ENCODE results near the gene EGLN3.
A peak's percentile ranks its signal among the peaks of the same experiment; 100 is the strongest.

The EGLN3 gene

GRCh38 chr14:33946679-33947476 is 4.0 kb downstream of the EGLN3 start:
- no peak overlapping the region for H3K4ac ChIP-seq (ENCODE audit: low read depth, low read length)
- H3K56ac ChIP-seq (ENCODE audit: low read length): peak overlapping the region; percentile 36
- no peak overlapping the region for H4K5ac ChIP-seq (ENCODE audit: low read length)
- peaks cover 10% of the 10 kb centered on the region for H3K4me1 ChIP-seq (ENCODE audit: control insufficient read depth, low read depth, low read length)
- H3K18ac ChIP-seq (ENCODE audit: low read length): no peak overlapping the region
- peaks cover 75% of the 10 kb centered on the region for H3K79me2 ChIP-seq (ENCODE audit: control insufficient read depth, insufficient read depth, low read length)
- H3K79me1 ChIP-seq (ENCODE audit: low read length): no peaks in the 10 kb centered on the region
- H2BK120ac ChIP-seq (ENCODE audit: low read depth, low read length): no peak overlapping the region
- no peak overlapping the region for H2BK5ac ChIP-seq (ENCODE audit: low read length)
- no peaks in the 10 kb centered on the region for H3K36me3 ChIP-seq (ENCODE audit: control insufficient read depth, insufficient read depth, low read length)
- no peak overlapping the region for H3K27ac ChIP-seq (ENCODE audit: low read depth, low read length)
- no peaks in the 10 kb centered on the region for H3K27me3 ChIP-seq (ENCODE audit: insufficient read depth, low read length, poor library complexity)
- H2BK15ac ChIP-seq (replicated peaks; ENCODE audit: low read depth): no peak overlapping the region
- no peak overlapping the region for H2AK5ac ChIP-seq (ENCODE audit: low read length)
- no peak overlapping the region for H3K23ac ChIP-seq (ENCODE audit: low read length)
- H3K9ac ChIP-seq (ENCODE audit: low read length): peak overlapping the region; percentile 8
- DNase-seq: no peak
- peak overlapping the region; percentile 16 for H3K4me2 ChIP-seq (ENCODE audit: low read length)
- no peak overlapping the region for H3K4me3 ChIP-seq (ENCODE audit: low read length)
- H4K8ac ChIP-seq (ENCODE audit: low read depth, low read length): peak overlapping the region; percentile 40
- WGBS (ENCODE audit: extremely low coverage, insufficient coverage, low lambda C conversion rate): no CpG with 5 or more reads among the region's 5 CpGs

- H3K36me3 ChIP-seq (ENCODE audit: control insufficient read depth, insufficient read depth, low read length): no peaks in the 10 kb centered on the region
- H2BK120ac ChIP-seq (ENCODE audit: low read depth, low read length): no peak overlapping the region
- H2BK5ac ChIP-seq (ENCODE audit: low read length): no peak overlapping the region
- H3K27ac ChIP-seq (ENCODE audit: low read depth, low read length): no peak overlapping the region
- peaks cover 84% of the 10 kb centered on the region for H3K79me2 ChIP-seq (ENCODE audit: control insufficient read depth, insufficient read depth, low read length)
- no peak overlapping the region for H3K4me3 ChIP-seq (ENCODE audit: low read length)
- H3K56ac ChIP-seq (ENCODE audit: low read length): no peak overlapping the region
- no peak overlapping the region for H3K23ac ChIP-seq (ENCODE audit: low read length)
- no CpG with 5 or more reads among the region's 4 CpGs for WGBS (ENCODE audit: extremely low coverage, insufficient coverage, low lambda C conversion rate)
- H3K4me1 ChIP-seq (ENCODE audit: control insufficient read depth, low read depth, low read length): peaks cover 13% of the 10 kb centered on the region
- peak overlapping the region; percentile 37 for H4K5ac ChIP-seq (ENCODE audit: low read length)
- H3K4me2 ChIP-seq (ENCODE audit: low read length): no peak overlapping the region
- no peak overlapping the region for H3K4ac ChIP-seq (ENCODE audit: low read depth, low read length)
- H2AK5ac ChIP-seq (ENCODE audit: low read length): no peak overlapping the region
- H4K8ac ChIP-seq (ENCODE audit: low read depth, low read length): no peak overlapping the region
- H3K79me1 ChIP-seq (ENCODE audit: low read length): no peaks in the 10 kb centered on the region
- H3K27me3 ChIP-seq (ENCODE audit: insufficient read depth, low read length, poor library complexity): no peaks in the 10 kb centered on the region
- H3K9ac ChIP-seq (ENCODE audit: low read length): no peak overlapping the region
- no peak overlapping the region for H3K18ac ChIP-seq (ENCODE audit: low read length)
- H2BK15ac ChIP-seq (replicated peaks; ENCODE audit: low read depth): no peak overlapping the region
- DNase-seq: no peak
Observed at GRCh38 chr14:33945210-33946088, 5.4 kb downstream of the EGLN3 start.

- Histone ChIP-seq H4K8ac (ENCODE audit: low read depth, low read length) (no peak overlapping the region), H3K4me1 (ENCODE audit: control insufficient read depth, low read depth, low read length) (peaks cover 20% of the 10 kb centered on the region), H3K36me3 (ENCODE audit: control insufficient read depth, insufficient read depth, low read length) (no peaks in the 10 kb centered on the region), H3K9ac (ENCODE audit: low read length) (no peak overlapping the region), H3K4me2 (ENCODE audit: low read length) (no peak overlapping the region), H3K79me2 (ENCODE audit: control insufficient read depth, insufficient read depth, low read length) (peaks cover 78% of the 10 kb centered on the region), H2BK15ac (replicated peaks; ENCODE audit: low read depth) (no peak overlapping the region), H2BK120ac (ENCODE audit: low read depth, low read length) (no peak overlapping the region), H3K4ac (ENCODE audit: low read depth, low read length) (no peak overlapping the region), H3K56ac (ENCODE audit: low read length) (no peak overlapping the region), H2BK5ac (ENCODE audit: low read length) (no peak overlapping the region), H3K23ac (ENCODE audit: low read length) (no peak overlapping the region), H3K4me3 (ENCODE audit: low read length) (no peak overlapping the region), H3K27ac (ENCODE audit: low read depth, low read length) (no peak overlapping the region), H2AK5ac (ENCODE audit: low read length) (no peak overlapping the region), H3K27me3 (ENCODE audit: insufficient read depth, low read length, poor library complexity) (no peaks in the 10 kb centered on the region), H3K18ac (ENCODE audit: low read length) (peak overlapping the region; percentile 84), H4K5ac (ENCODE audit: low read length) (no peak overlapping the region), H3K79me1 (ENCODE audit: low read length) (no peaks in the 10 kb centered on the region)
- no CpG with 5 or more reads among the region's 8 CpGs for WGBS (ENCODE audit: extremely low coverage, insufficient coverage, low lambda C conversion rate)
- DNase-seq: no peak
Observed at GRCh38 chr14:33943096-33943883, 7.6 kb downstream of the EGLN3 start.

GRCh38 chr14:33941718-33942117 is 9.2 kb downstream of the EGLN3 start:
- H3K4ac ChIP-seq (ENCODE audit: low read depth, low read length): no peak overlapping the region
- peak overlapping the region; percentile 16 for H3K9ac ChIP-seq (ENCODE audit: low read length)
- H3K56ac ChIP-seq (ENCODE audit: low read length): peak overlapping the region; percentile 65
- no peak overlapping the region for H4K8ac ChIP-seq (ENCODE audit: low read depth, low read length)
- no peak overlapping the region for H3K4me2 ChIP-seq (ENCODE audit: low read length)
- no peak for DNase-seq
- no peaks in the 10 kb centered on the region for H3K79me1 ChIP-seq (ENCODE audit: low read length)
- no peak overlapping the region for H4K5ac ChIP-seq (ENCODE audit: low read length)
- no peak overlapping the region for H2BK120ac ChIP-seq (ENCODE audit: low read depth, low read length)
- H2BK5ac ChIP-seq (ENCODE audit: low read length): peak overlapping the region; percentile 14
- H3K4me1 ChIP-seq (ENCODE audit: control insufficient read depth, low read depth, low read length): peaks cover 28% of the 10 kb centered on the region
- H3K27me3 ChIP-seq (ENCODE audit: insufficient read depth, low read length, poor library complexity): no peaks in the 10 kb centered on the region
- H3K79me2 ChIP-seq (ENCODE audit: control insufficient read depth, insufficient read depth, low read length): peaks cover 84% of the 10 kb centered on the region
- no peaks in the 10 kb centered on the region for H3K36me3 ChIP-seq (ENCODE audit: control insufficient read depth, insufficient read depth, low read length)
- H2BK15ac ChIP-seq (replicated peaks; ENCODE audit: low read depth): no peak overlapping the region
- no CpG with 5 or more reads among the region's 3 CpGs for WGBS (ENCODE audit: extremely low coverage, insufficient coverage, low lambda C conversion rate)
- H3K4me3 ChIP-seq (ENCODE audit: low read length): no peak overlapping the region
- H3K23ac ChIP-seq (ENCODE audit: low read length): no peak overlapping the region
- H2AK5ac ChIP-seq (ENCODE audit: low read length): no peak overlapping the region
- no peak overlapping the region for H3K27ac ChIP-seq (ENCODE audit: low read depth, low read length)
- no peak overlapping the region for H3K18ac ChIP-seq (ENCODE audit: low read length)

- peak; percentile 90 for DNase-seq
- Histone ChIP-seq H2BK15ac (replicated peaks; ENCODE audit: low read depth) (no peak overlapping the region), H3K79me1 (ENCODE audit: low read length) (no peaks in the 10 kb centered on the region), H3K36me3 (ENCODE audit: control insufficient read depth, insufficient read depth, low read length) (no peaks in the 10 kb centered on the region), H3K18ac (ENCODE audit: low read length) (peak overlapping the region; percentile 96), H4K5ac (ENCODE audit: low read length) (no peak overlapping the region), H3K4ac (ENCODE audit: low read depth, low read length) (peak overlapping the region; percentile 81), H3K27me3 (ENCODE audit: insufficient read depth, low read length, poor library complexity) (no peaks in the 10 kb centered on the region), H2BK120ac (ENCODE audit: low read depth, low read length) (peak overlapping the region; percentile 54), H3K23ac (ENCODE audit: low read length) (no peak overlapping the region), H2BK5ac (ENCODE audit: low read length) (peak overlapping the region; percentile 34), H3K4me3 (ENCODE audit: low read length) (no peak overlapping the region), H3K4me2 (ENCODE audit: low read length) (no peak overlapping the region), H3K56ac (ENCODE audit: low read length) (no peak overlapping the region), H3K9ac (ENCODE audit: low read length) (no peak overlapping the region), H3K79me2 (ENCODE audit: control insufficient read depth, insufficient read depth, low read length) (peaks cover 79% of the 10 kb centered on the region), H2AK5ac (ENCODE audit: low read length) (no peak overlapping the region), H3K4me1 (ENCODE audit: control insufficient read depth, low read depth, low read length) (peaks cover 26% of the 10 kb centered on the region), H3K27ac (ENCODE audit: low read depth, low read length) (peak overlapping the region; percentile 68), H4K8ac (ENCODE audit: low read depth, low read length) (no peak overlapping the region)
- no CpG with 5 or more reads among the region's 5 CpGs for WGBS (ENCODE audit: extremely low coverage, insufficient coverage, low lambda C conversion rate)
Observed at GRCh38 chr14:33940561-33941011, 10.3 kb downstream of the EGLN3 start.
